GM12891 (cell line): Measurements from ENCODE around the gene FOXO1.

Experiments
- POLR2AphosphoS5 ChIP-seq: IDR thresholded peaks from 2 replicates; pipeline ENCODE4 v1.6.1; 2011; ENCODE audit warnings: low read depth, low read length, control low read depth
- TAF1 ChIP-seq: IDR thresholded peaks from 2 replicates; pipeline ENCODE4 v1.6.1; 2011; ENCODE audit warnings: low read depth, low read length, control low read depth

GRCh38 chr13:40626561-40626960 is 39.9 kb downstream of the FOXO1 start:
- no peak for TF ChIP-seq POLR2AphosphoS5
- TF ChIP-seq TAF1 = no peak
